Measurements from ENCODE around the gene RBL2.

GRCh38 chr16:53478965-53479364 lies 44.7 kb downstream of the RBL2 start:
- TF ChIP-seq CTCF (conservative IDR thresholded peaks at IDR 0.05; ENCODE audit: low read depth, low read length) (no peak), EZH2phosphoT487 (IDR thresholded peaks at IDR 0.05; ENCODE audit: borderline replicate concordance, low read length) (no peak)
